ENCODE measurements around the gene DMWD.

- TF ChIP-seq, protein P1, sequence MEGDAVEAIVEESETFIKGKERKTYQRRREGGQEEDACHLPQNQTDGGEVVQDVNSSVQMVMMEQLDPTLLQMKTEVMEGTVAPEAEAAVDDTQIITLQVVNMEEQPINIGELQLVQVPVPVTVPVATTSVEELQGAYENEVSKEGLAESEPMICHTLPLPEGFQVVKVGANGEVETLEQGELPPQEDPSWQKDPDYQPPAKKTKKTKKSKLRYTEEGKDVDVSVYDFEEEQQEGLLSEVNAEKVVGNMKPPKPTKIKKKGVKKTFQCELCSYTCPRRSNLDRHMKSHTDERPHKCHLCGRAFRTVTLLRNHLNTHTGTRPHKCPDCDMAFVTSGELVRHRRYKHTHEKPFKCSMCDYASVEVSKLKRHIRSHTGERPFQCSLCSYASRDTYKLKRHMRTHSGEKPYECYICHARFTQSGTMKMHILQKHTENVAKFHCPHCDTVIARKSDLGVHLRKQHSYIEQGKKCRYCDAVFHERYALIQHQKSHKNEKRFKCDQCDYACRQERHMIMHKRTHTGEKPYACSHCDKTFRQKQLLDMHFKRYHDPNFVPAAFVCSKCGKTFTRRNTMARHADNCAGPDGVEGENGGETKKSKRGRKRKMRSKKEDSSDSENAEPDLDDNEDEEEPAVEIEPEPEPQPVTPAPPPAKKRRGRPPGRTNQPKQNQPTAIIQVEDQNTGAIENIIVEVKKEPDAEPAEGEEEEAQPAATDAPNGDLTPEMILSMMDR (IDR thresholded peaks at IDR 0.05; ENCODE audit: low read depth, low read length, poor library complexity, severe bottlenecking): no peak
- no peak for TF ChIP-seq EZH2phosphoT487 (IDR thresholded peaks at IDR 0.05; ENCODE audit: borderline replicate concordance, low read length)
Observed at GRCh38 chr19:45769821-45770191, 22.8 kb downstream of the DMWD start.
